GM21529 (cell line): ENCODE data around the gene USP46.

Experiments
- ATAC-seq: cut with Tn5 transposase; IDR thresholded peaks from one replicate; pipeline ENCODE4 v1.9.1; 2021; ENCODE audit not compliant: unreplicated experiment

USP46 gene

GRCh38 chr4:52622564-52622963, 36.5 kb downstream of the USP46 start:
- no peak for ATAC-seq

- ATAC-seq, result no peak
These were observed 37.5 kb downstream of the USP46 start for GRCh38 chr4:52621567-52621966.

GRCh38 chr4:52619591-52619931, 39.5 kb downstream of the USP46 start:
- no peak for ATAC-seq

GRCh38 chr4:52618795-52619590, 40.1 kb downstream of the USP46 start:
- no peak for ATAC-seq

- no peak for ATAC-seq
These were observed 41.6 kb downstream of the USP46 start for GRCh38 chr4:52617336-52618020.

DNA sequence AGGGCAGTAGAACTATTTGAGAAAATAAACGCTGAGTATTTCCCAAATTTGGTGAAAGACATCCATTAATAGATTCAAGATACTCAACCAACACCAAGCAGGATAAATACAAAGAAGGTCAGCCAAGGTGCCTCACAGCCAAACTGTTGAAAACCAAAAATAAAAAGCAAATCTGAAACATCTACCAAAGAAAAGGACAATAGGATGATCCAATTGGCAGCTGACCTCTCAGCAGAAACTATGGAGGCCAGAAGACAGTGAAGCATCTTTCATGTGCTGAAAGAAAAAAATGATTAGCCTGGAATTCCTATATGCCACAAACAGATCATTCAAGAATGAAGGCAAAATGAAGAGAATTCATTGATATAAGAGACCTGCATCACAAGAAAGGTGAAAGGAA, 44.9 kb downstream of the USP46 start:
- no peak for ATAC-seq

GRCh38 chr4:52612341-52612740, 46.8 kb downstream of the USP46 start:
- no peak for ATAC-seq

DNA sequence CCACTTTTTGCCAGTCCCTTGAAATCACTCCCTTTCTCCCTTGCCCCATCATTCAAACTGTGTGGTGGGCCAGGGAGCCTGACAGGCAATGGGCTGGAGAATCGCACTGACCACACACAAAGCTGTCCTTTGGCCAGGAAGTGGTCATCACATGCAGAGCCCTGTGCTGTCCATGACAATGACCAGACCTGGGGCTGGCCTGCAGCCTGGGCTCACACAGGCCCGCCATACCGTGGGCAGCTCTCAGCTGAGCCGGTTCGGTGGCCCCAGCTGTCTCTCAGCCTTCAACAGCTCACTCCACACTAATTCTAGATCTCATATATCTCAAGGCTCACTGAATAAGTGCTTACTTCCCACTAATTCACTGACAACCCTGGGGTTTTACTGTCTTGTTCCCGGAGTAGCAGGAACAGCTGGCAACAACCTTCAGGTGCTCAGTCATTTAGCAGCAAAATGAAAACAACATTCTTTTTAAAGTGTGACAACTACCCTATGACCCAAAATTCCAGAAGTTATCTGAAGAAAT, 48.0 kb downstream of the USP46 start:
- ATAC-seq, result no peak

- no peak for ATAC-seq
These were observed 52.4 kb downstream of the USP46 start for GRCh38 chr4:52606726-52607125.

GRCh38 chr4:52606040-52606439, 53.1 kb downstream of the USP46 start:
- no peak for ATAC-seq

DNA sequence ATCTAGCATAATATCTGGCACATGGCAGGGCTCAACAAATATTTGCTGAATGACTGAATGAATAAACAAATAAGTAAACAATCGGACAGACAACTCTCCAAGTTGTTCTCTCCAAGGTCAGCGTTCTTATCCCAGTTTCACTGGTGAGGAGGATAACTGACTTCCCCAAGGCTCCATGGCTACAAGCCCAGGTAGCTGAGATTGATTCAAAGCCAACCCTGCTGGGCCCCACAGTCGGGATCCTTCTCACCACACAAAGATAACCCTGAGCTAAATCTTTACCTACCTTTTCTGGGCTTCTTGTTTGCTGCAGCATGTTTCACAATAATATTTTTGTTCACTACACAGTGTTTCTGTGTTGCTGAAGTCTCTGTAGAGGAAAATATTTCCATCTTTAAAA, 54.9 kb downstream of the USP46 start:
- no peak for ATAC-seq

- no peak for ATAC-seq
These were observed 58.8 kb downstream of the USP46 start for GRCh38 chr4:52600275-52600674.

GRCh38 chr4:52595001-52595400, 64.1 kb downstream of the USP46 start:
- no peak for ATAC-seq

- no peak for ATAC-seq
These were observed 66.8 kb downstream of the USP46 start for GRCh38 chr4:52592287-52592686.

DNA sequence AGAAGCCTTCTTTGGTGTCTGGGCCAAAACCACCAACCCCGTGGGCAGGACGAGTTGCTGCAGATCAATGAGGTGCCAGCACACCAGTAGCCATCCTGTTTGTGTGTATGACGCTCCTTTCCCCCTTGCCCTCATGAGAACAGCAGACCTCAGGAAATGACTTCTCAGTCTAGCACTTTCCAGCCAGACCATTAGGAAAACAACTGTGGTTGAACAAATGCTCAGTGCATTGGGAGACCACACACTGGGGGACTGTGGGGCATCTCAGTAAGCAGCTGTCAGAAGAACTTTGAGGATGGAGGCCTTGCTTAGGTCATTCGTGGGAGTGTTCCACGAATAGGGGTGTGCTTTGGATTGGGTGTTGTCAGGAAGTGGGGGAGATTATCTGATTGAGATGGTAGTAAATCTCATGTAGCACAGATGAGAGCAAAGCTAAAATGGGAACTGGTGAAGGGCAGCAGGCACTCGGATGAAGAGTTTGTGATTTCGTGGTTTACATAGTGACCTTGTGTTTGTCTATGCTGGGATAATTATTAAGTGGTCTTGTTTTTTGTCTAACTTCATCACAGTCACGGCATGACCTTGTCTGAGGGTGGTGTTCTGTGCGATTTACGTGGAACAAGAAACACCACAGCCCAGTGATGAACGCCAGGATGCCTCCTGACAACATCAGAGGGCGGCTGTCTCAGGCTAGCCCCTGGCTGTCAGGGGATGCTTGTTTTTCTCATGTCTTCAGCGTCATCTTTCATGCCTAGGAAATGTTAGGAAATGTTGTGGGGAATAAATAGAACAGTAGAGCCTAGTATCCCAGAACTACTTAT, 70.1 kb downstream of the USP46 start:
- no peak for ATAC-seq

DNA sequence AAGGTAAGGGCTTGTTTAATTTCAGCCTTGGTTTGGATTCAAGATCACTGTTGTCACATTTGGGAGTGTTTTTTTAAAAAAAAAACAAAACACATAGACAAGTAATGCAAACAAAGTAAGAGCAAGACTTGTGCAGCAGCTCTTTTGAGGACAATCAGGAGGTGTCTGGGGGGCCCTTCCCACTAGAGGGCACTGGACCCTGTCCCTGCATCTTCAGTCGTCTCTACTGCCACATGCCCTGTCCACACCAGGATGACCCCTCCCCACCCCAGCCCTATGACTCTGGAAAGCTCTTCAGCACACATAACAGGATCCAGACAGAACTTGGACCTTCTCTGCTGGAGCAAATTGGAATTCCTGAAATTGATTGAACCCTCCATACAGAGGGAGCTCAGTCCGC, 71.0 kb downstream of the USP46 start:
- no peak for ATAC-seq

DNA sequence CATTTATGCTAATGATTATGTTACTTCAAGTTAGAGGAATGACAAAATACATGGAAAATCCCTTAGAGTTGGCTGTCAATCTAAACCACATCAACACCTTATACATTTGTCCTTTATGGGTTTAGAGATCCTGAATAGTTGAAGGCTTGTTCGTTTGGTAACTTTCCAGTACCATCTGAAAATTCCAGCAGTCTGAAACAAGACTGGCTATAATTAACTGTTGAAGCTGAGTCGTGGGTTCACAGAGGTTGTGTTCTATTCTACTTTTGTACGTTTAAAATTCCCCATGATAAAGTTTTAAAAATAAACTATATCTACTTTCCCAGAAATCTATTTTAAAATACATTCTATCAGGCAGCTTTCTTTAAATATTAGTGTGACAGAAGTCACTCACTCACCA, 73.0 kb downstream of the USP46 start:
- ATAC-seq, result no peak

GRCh38 chr4:52585379-52585778, 73.7 kb downstream of the USP46 start:
- no peak for ATAC-seq

DNA sequence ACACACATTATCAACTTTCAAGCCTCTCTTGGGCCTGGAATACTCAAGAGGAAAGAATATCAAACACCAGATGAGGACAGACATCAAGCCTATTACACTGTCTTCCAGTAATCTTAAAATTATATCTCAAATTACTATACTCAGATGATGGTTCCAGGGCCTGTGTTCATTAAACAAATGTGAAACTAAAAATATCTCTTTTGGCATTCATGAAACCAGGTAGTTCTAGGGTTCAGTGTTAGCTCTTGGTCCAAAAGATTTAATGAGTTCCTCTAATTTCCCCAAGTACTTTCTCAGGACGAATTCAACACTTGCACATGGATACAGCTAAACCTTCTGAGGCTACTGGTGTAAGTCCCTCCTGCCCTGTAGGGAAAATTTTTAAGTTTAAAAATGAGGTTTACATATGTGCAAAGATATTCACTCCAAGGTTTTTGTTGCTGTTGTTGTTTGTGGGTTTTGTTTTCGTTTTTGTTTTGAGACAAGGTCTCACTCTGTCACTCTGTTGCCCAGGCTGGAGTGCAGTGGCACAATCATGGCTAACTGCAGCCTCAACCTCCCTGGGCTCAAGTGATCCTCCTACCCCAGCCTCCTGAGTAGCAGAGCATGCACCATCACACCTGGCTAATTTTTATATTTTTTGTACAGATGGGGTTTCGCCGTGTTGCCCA, 79.4 kb downstream of the USP46 start:
- ATAC-seq, result no peak

DNA sequence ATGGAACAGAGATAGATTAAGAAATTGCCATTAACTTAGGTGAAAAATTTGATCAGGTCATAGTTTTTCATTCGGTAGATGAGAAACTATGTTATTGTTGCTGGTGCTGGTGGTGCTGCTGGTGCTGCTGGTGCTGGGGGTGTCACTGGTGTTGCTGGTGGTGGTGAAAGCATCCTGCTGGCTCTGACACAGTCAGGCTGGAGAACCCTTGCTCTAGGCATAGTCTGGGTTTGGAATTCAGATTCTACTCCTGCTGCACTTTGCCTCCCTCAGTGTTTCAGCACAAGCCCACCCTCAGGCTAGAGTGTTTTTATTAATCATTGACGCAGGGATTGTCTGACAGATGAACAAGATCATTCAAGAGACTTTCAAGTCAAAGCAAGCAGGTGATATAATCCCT, 80.2 kb downstream of the USP46 start:
- ATAC-seq, result no peak

DNA sequence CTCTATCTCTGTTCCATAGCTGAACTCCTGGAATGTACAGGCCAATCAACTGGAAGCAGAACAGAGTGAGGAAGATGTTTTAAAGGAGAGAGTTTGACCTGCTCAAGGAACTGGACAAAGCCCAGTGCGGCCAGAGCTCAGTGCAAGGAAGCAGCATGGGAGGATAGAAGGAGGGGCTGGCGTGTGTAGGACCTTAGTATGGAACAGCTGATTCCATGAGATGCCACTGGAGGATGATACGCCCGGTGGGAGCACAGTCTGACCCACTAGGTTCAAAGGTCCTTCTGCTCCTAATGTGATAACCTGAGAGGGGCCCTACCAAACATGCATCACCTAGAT, 81.5 kb downstream of the USP46 start:
- ATAC-seq, result no peak
